NCI-H345 treated with DMSO at 0.1 percent for 48 hours (cell line): ENCODE data around the gene NEIL1.

Source experiments
- DNase-seq: peaks from one replicate; lab custom pipeline; 2025; ENCODE audit not compliant: unreplicated experiment; lab: John Stamatoyannopoulos, UW

NEIL1 gene

DNA sequence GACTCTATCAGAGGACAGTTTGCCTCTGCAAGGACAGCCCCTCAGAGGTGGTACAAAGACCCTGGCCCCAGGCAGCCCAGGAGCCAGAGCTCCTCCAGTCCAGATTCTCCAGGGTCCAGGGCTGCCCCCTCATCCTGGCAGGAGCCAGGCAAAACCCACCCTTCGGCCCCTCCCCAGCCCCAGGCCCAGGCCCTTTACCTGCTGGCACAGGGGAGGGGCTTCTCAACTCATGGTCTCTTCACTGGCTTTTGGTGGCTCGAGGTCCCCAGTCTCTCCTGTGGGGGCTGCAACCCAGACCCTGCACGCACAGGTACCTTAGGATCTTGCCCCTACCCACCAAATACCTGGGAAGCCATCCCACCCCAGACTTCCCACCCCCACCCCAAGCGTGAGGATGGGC is 8.5 kb downstream of the NEIL1 start:
- DNase-seq, result no peak

- DNase-seq, result no peak
Measured at GRCh38 chr15:75356006-75356405, 9.2 kb downstream of the NEIL1 start.

DNA sequence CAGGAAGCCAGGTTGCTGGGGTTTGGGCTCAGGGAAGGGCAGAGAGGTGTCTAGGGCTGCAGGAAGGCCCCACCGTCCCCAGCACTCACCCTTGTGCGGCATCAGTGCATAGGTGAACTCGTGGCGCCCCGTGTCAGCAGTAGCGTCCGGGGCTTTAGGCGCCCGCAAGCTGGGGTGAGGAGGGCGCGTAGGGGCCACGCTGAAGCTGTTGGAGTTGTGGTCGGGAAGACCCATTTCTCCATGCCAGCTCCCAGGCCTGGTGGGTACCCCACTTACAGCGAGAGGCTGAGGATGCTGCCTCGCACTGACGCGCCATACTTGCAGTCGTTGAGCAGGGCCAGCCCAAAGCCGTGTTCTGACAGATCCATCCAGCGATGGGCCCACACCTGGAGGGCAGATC is 9.7 kb downstream of the NEIL1 start:
- no peak for DNase-seq

GRCh38 chr15:75357976-75358673 is 11.3 kb downstream of the NEIL1 start:
- DNase-seq, result no peak

GRCh38 chr15:75358771-75359536 is 12.1 kb downstream of the NEIL1 start:
- DNase-seq, result no peak

DNA sequence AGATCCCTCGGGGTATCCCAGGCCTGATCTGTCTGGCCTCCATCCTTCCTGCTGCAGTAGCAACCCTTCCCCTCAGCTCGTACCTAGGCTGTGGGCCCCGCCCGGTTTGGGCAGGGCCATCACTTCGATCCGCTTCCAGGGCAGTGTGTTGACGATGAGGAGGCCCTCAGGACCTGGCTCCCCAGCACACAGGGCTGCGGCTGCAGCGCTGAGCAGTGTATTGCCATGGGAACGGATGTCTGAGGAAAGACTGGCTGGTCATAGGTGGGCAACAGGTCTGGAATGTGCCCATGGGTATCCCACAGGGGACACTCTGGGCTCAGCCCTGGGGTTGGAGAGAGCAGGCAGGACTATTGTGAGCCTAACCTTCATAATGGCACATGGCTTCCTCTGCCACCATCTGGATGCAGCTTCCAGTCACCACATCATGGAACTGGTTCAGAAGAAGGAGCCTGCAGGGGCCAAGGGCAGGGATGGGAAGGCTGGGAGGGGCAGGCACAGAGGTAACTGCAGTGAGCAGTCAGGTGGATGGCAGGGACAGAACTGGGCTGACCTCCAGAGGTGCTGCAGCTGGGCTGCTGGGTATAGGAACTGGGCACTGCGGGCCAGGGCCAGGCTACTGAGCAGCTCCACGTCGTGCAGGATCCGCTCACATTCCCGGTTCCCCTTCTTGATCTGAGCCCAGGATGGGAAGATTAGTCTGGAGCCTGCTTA is 12.9 kb downstream of the NEIL1 start:
- no peak for DNase-seq

- no peak for DNase-seq
Measured at GRCh38 chr15:75360391-75360790, 13.6 kb downstream of the NEIL1 start.

- no peak for DNase-seq
Measured at GRCh38 chr15:75360856-75361255, 14.0 kb downstream of the NEIL1 start.

DNA sequence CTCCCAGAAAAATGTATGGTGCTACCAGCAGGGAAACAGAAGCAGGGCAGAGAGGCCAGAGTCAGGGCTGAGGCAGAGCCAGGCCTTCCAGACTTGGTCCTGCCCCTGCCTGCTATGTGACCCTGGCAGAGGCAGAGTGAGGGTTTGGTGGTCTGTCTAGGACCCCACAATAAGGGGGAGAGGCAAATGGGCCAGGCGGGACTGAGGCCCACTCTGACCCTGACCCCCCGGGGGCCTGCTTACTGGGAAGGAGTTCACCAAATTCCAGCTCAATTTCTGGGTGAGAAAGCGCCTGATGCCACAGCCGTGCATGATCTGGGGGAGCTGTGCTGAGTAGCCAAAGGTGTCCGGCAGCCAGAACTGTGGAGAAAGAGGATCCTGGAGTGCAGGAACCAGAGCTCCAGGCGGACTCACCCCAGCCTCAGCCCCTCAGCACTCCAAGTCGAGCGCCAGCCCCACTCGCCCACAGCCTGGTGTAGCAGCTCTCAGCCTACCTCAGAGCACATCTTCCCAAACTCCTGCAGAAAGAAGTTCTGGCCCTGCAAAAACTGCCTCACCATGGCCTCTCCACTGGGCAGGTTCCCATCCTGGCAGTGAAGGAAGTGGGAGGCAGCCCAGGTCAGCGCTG is 14.6 kb downstream of the NEIL1 start:
- DNase-seq, result no peak

DNA sequence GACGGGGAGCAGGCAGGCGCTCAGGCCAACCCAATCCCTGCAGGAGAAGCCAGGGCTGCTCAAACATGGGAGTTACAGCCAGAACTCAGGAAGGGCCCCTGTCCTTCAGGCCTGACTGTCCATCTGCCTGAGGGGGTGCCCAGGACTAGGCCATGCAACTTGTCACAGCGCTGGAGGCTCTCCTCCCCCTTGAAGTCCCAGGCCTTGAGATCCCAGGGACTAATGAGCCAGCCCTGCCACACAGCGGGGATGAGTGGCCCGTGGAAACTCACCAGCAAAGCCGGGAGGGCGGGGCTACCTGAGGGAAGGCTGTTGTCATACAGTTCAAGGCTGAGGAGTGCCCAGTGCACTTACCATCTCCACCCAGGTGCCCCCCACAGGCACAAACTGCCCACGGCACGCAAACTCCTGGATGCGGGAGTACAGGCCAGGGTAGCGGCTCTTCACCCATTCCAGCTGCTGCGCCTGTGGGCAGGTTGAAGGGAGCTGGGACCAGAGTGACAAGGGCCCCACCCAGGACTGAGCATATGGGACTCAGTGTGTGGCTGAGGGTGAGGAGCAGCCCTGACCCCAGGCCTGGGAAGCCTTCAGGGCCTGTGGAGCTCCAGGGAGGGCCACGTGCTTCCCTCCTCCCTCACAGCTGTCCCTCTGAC is 15.3 kb downstream of the NEIL1 start:
- DNase-seq, result no peak

DNA sequence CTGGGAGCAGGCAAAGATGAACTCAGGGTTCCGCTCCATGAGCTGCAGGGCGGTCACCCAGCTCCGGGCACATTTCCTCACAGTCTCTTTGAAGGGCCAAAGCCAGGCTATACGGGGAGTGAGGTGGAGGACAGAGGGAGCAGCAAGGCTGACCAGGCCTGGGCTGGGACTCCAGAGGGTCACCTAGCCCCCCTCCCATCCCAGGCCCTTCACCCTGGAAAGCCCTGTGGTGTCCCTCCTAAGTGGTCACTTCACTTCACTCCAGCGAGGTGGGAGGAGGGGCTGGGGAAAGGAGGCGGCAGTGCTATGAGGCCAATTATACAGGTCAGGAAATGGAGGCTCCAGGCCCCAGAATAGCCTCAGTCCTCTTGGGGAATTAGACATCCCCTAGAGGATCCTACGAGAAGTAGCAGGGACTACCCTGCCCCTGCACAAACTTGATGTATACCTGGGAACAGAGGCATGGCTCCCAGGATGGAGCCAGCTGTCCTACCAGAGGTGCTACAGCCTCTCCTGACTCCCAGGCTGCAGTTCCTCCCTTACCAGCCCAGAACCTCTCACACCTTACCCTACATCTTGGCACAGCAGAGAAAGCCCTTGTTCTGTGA is 15.9 kb downstream of the NEIL1 start:
- no peak for DNase-seq

DNA sequence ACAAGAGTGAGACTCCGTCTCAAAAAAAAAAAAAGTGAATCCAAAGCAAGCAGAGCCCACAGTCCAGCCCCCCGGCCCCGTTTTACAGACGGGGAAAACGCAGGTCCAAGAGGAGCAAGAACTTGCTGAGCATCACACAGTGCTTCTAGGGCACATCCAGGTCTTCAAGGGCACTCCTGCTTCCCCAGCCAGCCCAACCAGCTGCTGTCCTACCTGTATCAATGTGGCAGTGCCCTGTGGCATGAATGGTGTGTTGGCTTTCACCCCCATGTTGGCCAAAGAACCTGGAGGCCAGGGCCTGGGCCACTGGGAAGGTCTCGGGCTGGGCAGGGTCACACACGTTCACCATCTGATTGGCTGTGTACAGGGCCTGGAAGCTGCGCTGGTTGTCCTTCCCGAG is 16.9 kb downstream of the NEIL1 start:
- DNase-seq, result no peak

DNA sequence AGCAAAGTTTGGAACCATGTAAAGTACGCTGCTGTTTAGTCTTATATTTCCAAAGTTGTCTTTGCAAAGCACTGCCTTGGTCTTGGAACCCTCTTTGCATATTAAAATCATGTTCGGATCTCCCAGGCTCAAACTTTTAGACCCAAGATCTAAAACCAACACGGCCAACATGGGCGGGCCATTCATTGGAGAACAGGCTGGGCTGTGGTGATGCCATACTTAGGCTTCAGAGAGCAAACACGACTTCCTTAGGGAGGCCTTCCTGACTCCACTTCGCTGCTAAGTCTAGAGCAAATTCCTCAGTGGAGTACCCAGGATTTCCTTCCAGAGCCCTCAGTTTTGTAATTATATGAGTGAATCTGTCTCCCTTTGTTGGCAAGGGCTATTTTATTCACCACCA is 18.0 kb downstream of the NEIL1 start:
- DNase-seq, result no peak

- no peak for DNase-seq
Measured at GRCh38 chr15:75366163-75366562, 19.3 kb downstream of the NEIL1 start.

DNA sequence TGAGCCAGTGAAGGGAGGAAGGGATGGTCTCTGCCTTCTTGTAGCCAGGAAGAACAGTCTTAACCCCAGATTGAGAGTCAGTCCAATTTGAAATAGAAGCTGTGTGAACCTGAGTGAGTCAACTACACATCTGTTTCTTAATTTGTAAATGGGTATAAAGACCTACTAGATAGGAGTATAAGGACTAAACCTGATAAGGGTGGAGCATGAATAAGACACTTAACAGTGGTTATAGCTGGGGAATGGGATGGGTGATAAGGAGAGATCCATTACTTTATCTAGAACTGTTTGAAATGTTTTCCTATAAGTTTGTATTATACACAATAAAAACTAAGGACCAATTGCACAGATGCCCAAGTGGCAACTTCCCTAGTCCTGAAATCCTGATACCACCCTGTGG is 20.2 kb downstream of the NEIL1 start:
- no peak for DNase-seq

DNA sequence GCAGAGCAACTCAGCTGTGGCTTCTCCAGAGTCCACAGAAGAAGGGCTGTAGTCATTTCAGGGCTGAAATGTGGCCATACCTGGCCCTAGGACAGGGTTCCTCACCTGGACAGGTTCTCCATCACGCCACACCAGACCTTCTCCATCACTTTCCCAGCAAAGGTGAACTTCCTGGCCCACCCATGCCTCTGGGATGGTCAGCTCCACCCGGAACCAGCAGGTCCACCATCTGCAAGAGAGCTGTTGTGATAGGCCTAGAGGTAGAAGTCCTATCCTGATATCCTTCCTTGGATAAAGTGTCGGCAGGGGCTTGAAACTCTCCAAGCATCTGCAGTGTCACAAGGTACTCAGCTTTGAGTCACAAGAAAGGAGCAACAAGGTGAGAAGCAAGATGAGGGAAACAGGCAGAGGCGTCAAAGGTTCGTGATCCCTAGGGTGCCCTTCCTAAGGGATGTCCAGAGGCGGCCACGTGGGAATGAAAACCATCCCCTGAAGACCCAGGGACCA is 20.6 kb downstream of the NEIL1 start:
- no peak for DNase-seq

- DNase-seq, result peak; percentile 78
Measured at GRCh38 chr15:75367913-75368688, 21.3 kb downstream of the NEIL1 start, which contains the start of gene MAN2C1. Gene MAN2C1 (minus strand): TSS chr15:75368607. CDS start chr15:75368583, 24 bp downstream.

DNA sequence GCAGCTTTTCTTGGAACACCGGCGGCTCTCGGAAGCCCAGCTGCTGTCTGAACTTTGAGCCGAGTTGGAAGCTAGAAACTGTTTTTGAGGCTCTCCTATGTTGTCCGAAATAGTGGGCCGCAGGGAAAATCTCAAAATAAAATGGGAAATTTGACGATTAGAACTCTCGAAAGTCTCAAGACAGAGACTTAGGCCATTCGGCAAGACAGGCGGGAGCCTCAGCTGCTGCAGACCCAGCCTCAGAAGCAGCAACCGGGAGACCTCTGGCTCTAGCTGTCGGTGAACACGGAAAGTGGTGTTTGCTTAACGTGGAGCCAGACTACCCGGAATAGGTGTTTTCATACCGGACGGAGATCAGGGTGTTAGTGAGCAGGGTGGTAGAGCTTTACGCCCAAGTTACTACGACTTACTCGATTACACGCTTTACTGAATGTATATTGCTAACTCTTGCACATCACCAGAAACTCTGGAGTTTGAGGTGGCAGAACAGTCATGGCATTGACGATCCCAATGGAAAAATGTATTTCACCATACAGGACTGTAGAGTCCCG is 21.9 kb downstream of the NEIL1 start:
- DNase-seq, result no peak

GRCh38 chr15:75369897-75370581 is 23.2 kb downstream of the NEIL1 start:
- no peak for DNase-seq
